ENCODE measurements around the gene PCDHGB3. TPM values are rescaled to one million over a fixed set of nuclear protein-coding genes. Genes with fewer than 3 reads are reported as not detected.

The PCDHGB3 gene
- total and polyA plus RNA-seq, 11 donors: 1.7 to 14.9 (median 8.5) TPM

DNA sequence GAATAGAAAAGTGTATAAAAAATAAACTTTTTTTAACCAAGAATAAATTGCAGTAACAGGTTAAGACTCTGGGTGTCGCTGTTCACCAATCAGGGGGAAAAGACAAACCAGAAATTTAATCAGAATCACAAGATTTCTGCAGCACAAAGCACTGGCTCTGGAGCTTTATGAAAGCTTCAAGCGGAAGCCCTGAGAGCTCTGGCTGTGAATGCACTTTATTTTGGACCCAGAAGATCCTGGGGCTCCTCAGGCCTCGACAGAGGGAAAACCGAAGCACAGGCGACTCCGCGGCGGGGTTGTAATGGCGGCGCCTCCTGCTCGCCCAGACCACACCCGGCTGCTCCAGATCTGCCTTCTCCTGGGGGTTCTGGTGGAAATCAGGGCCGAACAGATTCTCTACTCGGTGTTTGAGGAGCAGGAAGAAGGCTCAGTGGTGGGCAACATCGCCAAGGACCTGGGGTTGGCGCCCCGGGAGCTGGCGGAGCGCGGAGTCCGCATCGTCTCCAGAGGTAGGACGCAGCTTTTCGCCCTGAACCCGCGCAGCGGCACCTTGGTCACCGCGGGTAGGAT lies 15.1 kb upstream of the PCDHGB3 start, which contains the start of gene PCDHGA4:
Gene PCDHGA4, plus strand, starts transcription at position 122 of the 570 bp plus-strand sequence. Its CDS starts 87 bp downstream, at position 209.
- TF ChIP-seq, protein P1, sequence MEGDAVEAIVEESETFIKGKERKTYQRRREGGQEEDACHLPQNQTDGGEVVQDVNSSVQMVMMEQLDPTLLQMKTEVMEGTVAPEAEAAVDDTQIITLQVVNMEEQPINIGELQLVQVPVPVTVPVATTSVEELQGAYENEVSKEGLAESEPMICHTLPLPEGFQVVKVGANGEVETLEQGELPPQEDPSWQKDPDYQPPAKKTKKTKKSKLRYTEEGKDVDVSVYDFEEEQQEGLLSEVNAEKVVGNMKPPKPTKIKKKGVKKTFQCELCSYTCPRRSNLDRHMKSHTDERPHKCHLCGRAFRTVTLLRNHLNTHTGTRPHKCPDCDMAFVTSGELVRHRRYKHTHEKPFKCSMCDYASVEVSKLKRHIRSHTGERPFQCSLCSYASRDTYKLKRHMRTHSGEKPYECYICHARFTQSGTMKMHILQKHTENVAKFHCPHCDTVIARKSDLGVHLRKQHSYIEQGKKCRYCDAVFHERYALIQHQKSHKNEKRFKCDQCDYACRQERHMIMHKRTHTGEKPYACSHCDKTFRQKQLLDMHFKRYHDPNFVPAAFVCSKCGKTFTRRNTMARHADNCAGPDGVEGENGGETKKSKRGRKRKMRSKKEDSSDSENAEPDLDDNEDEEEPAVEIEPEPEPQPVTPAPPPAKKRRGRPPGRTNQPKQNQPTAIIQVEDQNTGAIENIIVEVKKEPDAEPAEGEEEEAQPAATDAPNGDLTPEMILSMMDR (IDR thresholded peaks at IDR 0.05): peak; percentile 23 to 64 (median 44)
- TF ChIP-seq POLR2A (IDR thresholded peaks at IDR 0.05): no peak
- Histone ChIP-seq H3K36me3 (peaks cover 0 to 27% (median 0%) of the 10 kb centered on the region in 9 donors), H3K27me3 (peaks cover 0 to 20% (median 0%) of the 10 kb centered on the region in 9 donors), H3K4me3 (peak within 1 kb of the TSS in 10 of 12 donors; percentile 5 to 42 (median 34)), H3K9me3 (peaks cover 0 to 98% (median 70%) of the 10 kb centered on the region in 12 donors), H3K27ac (no peak within 1 kb of the TSS), H3K4me1 (peaks cover 0 to 22% (median 0%) of the 10 kb centered on the region in 12 donors)
- intact Hi-C loops (cut with DNase I): loop anchor here in 1 of 10 donors (10.0 kb wide), 1 partner anchor 170 kb away; no protein-coding TSS in a partner anchor
- ATAC-seq (peak in 1 of 4 donors; percentile 17), DNase-seq (no peak)
- WGBS, 4 donors: 19 to 29% (median 21%) methylated on average over 25 to 29 of the region's 29 CpGs

DNA sequence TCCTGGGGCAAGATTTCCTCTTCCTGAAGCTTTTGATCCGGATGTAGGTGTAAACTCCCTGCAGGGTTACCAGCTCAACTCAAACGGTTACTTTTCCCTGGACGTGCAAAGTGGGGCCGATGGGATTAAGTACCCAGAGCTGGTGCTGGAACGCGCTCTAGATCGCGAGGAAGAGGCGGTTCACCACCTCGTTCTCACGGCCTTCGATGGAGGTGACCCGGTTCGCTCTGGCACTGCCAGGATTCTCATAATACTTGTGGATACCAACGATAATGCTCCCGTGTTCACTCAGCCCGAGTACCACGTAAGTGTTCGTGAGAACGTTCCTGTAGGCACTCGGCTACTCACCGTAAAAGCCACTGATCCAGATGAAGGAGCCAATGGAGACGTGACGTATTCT lies 14.4 kb upstream of the PCDHGB3 start:
- Histone ChIP-seq H3K36me3 (peaks cover 0 to 26% (median 0%) of the 10 kb centered on the region in 9 donors), H3K9me3 (peaks cover 0 to 98% (median 72%) of the 10 kb centered on the region in 12 donors), H3K27ac (no peak overlapping the region), H3K4me3 (peak overlapping the region in 7 of 12 donors; percentile 13 to 42 (median 35)), H3K27me3 (peaks cover 0 to 13% (median 0%) of the 10 kb centered on the region in 9 donors), H3K4me1 (peaks cover 0 to 16% (median 0%) of the 10 kb centered on the region in 12 donors)
- TF ChIP-seq, protein P1 (IDR thresholded peaks at IDR 0.05): no peak
- no peak for TF ChIP-seq POLR2A (IDR thresholded peaks at IDR 0.05)
- DNase-seq (no peak), ATAC-seq (no peak)
- WGBS, 4 donors: 47 to 65% (median 60%) methylated on average over 24 of the region's 24 CpGs
- intact Hi-C loops (cut with DNase I): loop anchor here in 1 of 10 donors (10.0 kb wide), 1 partner anchor 169 kb away; no protein-coding TSS in a partner anchor

- peaks cover 0 to 13% (median 0%) of the 10 kb centered on the region in 9 donors for H3K27me3 ChIP-seq
- DNase-seq (no peak), ATAC-seq (no peak)
- 61 to 77% (median 70%) methylated on average over 5 of the region's 5 CpGs for WGBS, 4 donors
- peaks cover 0 to 15% (median 0%) of the 10 kb centered on the region in 12 donors for H3K4me1 ChIP-seq
- intact Hi-C loops (cut with DNase I): loop anchor here in 1 of 10 donors (10.0 kb wide), 1 partner anchor 169 kb away; no protein-coding TSS in a partner anchor
- peaks cover 0 to 21% (median 0%) of the 10 kb centered on the region in 9 donors for H3K36me3 ChIP-seq
- TF ChIP-seq, protein P1 (IDR thresholded peaks at IDR 0.05): no peak
- TF ChIP-seq POLR2A (IDR thresholded peaks at IDR 0.05): no peak
- H3K9me3 ChIP-seq: peaks cover 0 to 98% (median 73%) of the 10 kb centered on the region in 12 donors
- no peak overlapping the region for H3K27ac ChIP-seq
- H3K4me3 ChIP-seq: no peak overlapping the region
These were observed 13.9 kb upstream of the PCDHGB3 start for GRCh38 chr5:141356133-141356532.

DNA sequence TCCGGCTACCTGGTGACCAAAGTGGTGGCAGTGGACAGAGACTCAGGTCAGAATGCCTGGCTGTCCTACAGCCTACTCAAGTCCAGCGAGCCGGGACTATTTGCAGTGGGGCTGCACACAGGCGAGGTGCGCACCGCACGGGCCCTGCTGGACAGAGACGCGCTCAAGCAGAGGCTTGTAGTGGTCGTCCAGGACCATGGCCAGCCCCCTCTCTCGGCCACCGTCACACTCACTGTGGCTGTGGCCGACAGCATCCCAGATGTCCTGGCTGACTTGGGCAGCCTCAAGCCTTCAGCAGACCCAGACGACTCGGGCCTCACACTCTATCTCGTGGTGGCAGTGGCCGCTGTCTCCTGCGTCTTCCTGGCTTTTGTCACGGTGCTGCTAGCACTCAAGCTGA lies 13.1 kb upstream of the PCDHGB3 start:
- Histone ChIP-seq H3K4me1 (peaks cover 0 to 19% (median 0%) of the 10 kb centered on the region in 12 donors), H3K27me3 (peaks cover 0 to 15% (median 0%) of the 10 kb centered on the region in 9 donors), H3K27ac (no peak overlapping the region), H3K36me3 (peaks cover 0 to 20% (median 0%) of the 10 kb centered on the region in 9 donors), H3K9me3 (peaks cover 0 to 98% (median 72%) of the 10 kb centered on the region in 12 donors), H3K4me3 (no peak overlapping the region)
- peak in 3 of 4 donors; percentile 30 to 40 (median 32) for ATAC-seq
- TF ChIP-seq, protein P1 (IDR thresholded peaks at IDR 0.05): no peak
- no peak for TF ChIP-seq POLR2A (IDR thresholded peaks at IDR 0.05)
- DNase-seq: no peak
- 39 to 65% (median 53%) methylated on average over 18 to 19 of the region's 19 CpGs for WGBS, 4 donors
- intact Hi-C loops (cut with DNase I): loop anchor here in 1 of 10 donors (10.0 kb wide), 1 partner anchor 168 kb away; no protein-coding TSS in a partner anchor
